ENCODE results near the gene FAM168B.

Gene FAM168B

DNA sequence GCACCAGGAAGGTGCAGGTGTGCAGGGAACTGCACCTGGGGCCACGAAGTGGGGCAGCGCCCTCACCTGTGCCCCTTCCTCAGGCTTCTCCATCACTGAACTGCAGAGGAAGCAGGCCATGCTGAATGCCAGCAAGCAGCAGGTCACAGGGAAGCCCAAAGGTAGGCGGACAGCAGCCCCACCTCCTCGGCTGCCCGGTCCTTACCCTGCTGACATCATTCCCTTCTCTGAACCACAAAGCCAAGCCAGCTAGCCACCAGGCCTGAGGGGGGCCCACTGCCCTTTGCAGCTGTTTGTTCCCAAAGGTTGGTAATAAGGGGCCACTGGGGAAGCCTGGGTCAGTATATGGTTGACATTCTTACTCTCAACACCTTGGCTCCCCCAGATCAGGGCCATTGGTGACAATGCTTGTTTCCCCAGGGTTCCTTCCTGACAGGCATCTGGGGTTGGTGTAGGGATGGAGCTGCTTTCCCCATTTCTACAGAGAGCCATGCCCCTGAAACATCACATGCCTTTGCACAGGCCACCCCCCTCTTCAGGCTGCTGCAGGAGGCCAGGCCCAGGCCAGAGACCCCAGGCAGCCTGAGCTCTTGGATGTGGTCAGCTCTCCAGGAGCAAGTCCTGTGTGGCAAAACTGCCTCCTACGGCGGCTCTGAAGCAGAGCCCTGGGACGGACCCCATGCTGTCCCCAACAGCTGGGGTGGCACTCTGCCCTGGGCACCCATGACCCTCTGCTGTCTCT is 47.8 kb downstream of the FAM168B start:
- peaks cover 3% of the 10 kb centered on the region for H3K9me3 ChIP-seq (ENCODE audit: insufficient read depth, low read depth, low read length)
- H3K79me2 ChIP-seq (ENCODE audit: control insufficient read depth, insufficient read depth, low read length, poor library complexity), result no peaks in the 10 kb centered on the region
- no peaks in the 10 kb centered on the region for H3K79me1 ChIP-seq (ENCODE audit: low read length)
- no peak overlapping the region for H3K4me2 ChIP-seq (ENCODE audit: low read length)
- H4K12ac ChIP-seq (ENCODE audit: low read depth, low read length), result no peak overlapping the region
- no peak overlapping the region for H3K18ac ChIP-seq (ENCODE audit: low read length)
- no peak for DNase-seq
- no peak overlapping the region for H3K4me3 ChIP-seq (ENCODE audit: low read depth, low read length)
- H3K14ac ChIP-seq (ENCODE audit: low read length), result no peak overlapping the region
- no peak overlapping the region for H2BK12ac ChIP-seq (ENCODE audit: low read length)
- H3K27ac ChIP-seq (ENCODE audit: low read depth, low read length), result no peak overlapping the region
- no peak overlapping the region for H2BK120ac ChIP-seq (ENCODE audit: insufficient read depth, low read length, poor library complexity)
- H3K9ac ChIP-seq (ENCODE audit: low read length), result no peak overlapping the region
- WGBS (ENCODE audit: extremely low coverage, insufficient coverage, insufficient read length), result no CpG with 5 or more reads among the region's 8 CpGs
- peaks cover 4 to 11% of the 10 kb centered on the region in 2 experiments for H3K4me1 ChIP-seq (ENCODE audit: control insufficient read depth in 1 of 2, insufficient read depth in 2 of 2, low read length in 2 of 2)
- H4K91ac ChIP-seq (ENCODE audit: low read depth, low read length), result no peak overlapping the region
- peaks cover 29 to 32% of the 10 kb centered on the region in 2 experiments for H3K36me3 ChIP-seq (ENCODE audit: control insufficient read depth in 1 of 2, insufficient read depth in 2 of 2, low read length in 2 of 2)
- H4K8ac ChIP-seq (ENCODE audit: low read depth, low read length), result no peak overlapping the region
- no peaks in the 10 kb centered on the region for H3K27me3 ChIP-seq (ENCODE audit: insufficient read depth, low read length)
- no peak overlapping the region for H2AK5ac ChIP-seq (ENCODE audit: low read length)
- no peak overlapping the region for H2BK5ac ChIP-seq (ENCODE audit: low read depth, low read length, poor library complexity)
- no peak overlapping the region for H3K4ac ChIP-seq (ENCODE audit: low read depth, low read length)
- no peak overlapping the region for H3K23ac ChIP-seq (ENCODE audit: low read length)
- H2AFZ ChIP-seq (ENCODE audit: insufficient read depth, low read length, poor library complexity), result no peak overlapping the region

DNA sequence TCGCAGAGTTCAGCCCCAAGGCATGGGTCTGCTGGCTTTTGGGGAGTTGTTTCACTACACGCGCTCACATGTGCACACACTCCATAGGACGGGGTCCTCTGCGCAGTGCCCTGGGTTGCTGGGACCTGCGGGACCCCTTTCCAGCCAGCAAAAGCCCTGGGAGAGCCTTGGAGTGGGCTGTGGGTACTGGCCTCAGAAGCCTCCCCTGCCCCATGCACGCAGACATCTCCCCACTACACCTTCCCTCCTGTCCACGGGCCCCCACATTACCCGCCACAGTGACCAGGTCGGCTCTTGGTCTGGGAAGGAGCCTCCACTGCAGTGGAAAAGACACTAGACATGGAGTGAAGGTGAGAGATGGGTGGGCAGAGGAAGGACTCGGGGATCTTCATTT is 48.5 kb downstream of the FAM168B start:
- peaks cover 29 to 31% of the 10 kb centered on the region in 2 experiments for H3K36me3 ChIP-seq (ENCODE audit: control insufficient read depth in 1 of 2, insufficient read depth in 2 of 2, low read length in 2 of 2)
- H4K8ac ChIP-seq (ENCODE audit: low read depth, low read length), result no peak overlapping the region
- H4K12ac ChIP-seq (ENCODE audit: low read depth, low read length), result no peak overlapping the region
- H3K4me1 ChIP-seq (ENCODE audit: control insufficient read depth in 1 of 2, insufficient read depth in 2 of 2, low read length in 2 of 2), result peaks cover 4 to 11% of the 10 kb centered on the region in 2 experiments
- DNase-seq, result no peak
- no peak overlapping the region for H3K23ac ChIP-seq (ENCODE audit: low read length)
- H4K91ac ChIP-seq (ENCODE audit: low read depth, low read length), result no peak overlapping the region
- no peak overlapping the region for H3K14ac ChIP-seq (ENCODE audit: low read length)
- H3K4ac ChIP-seq (ENCODE audit: low read depth, low read length), result no peak overlapping the region
- H2BK120ac ChIP-seq (ENCODE audit: insufficient read depth, low read length, poor library complexity), result no peak overlapping the region
- H3K27me3 ChIP-seq (ENCODE audit: insufficient read depth, low read length), result no peaks in the 10 kb centered on the region
- no peak overlapping the region for H3K27ac ChIP-seq (ENCODE audit: low read depth, low read length)
- H3K9me3 ChIP-seq (ENCODE audit: insufficient read depth, low read depth, low read length), result peaks cover 3% of the 10 kb centered on the region
- H2AK5ac ChIP-seq (ENCODE audit: low read length), result no peak overlapping the region
- no peak overlapping the region for H3K9ac ChIP-seq (ENCODE audit: low read length)
- no peak overlapping the region for H2AFZ ChIP-seq (ENCODE audit: insufficient read depth, low read length, poor library complexity)
- no CpG with 5 or more reads among the region's 11 CpGs for WGBS (ENCODE audit: extremely low coverage, insufficient coverage, insufficient read length)
- no peak overlapping the region for H3K4me3 ChIP-seq (ENCODE audit: low read depth, low read length)
- no peak overlapping the region for H2BK12ac ChIP-seq (ENCODE audit: low read length)
- no peaks in the 10 kb centered on the region for H3K79me1 ChIP-seq (ENCODE audit: low read length)
- no peak overlapping the region for H3K4me2 ChIP-seq (ENCODE audit: low read length)
- H3K18ac ChIP-seq (ENCODE audit: low read length), result no peak overlapping the region
- no peak overlapping the region for H2BK5ac ChIP-seq (ENCODE audit: low read depth, low read length, poor library complexity)
- H3K79me2 ChIP-seq (ENCODE audit: control insufficient read depth, insufficient read depth, low read length, poor library complexity), result no peaks in the 10 kb centered on the region

DNA sequence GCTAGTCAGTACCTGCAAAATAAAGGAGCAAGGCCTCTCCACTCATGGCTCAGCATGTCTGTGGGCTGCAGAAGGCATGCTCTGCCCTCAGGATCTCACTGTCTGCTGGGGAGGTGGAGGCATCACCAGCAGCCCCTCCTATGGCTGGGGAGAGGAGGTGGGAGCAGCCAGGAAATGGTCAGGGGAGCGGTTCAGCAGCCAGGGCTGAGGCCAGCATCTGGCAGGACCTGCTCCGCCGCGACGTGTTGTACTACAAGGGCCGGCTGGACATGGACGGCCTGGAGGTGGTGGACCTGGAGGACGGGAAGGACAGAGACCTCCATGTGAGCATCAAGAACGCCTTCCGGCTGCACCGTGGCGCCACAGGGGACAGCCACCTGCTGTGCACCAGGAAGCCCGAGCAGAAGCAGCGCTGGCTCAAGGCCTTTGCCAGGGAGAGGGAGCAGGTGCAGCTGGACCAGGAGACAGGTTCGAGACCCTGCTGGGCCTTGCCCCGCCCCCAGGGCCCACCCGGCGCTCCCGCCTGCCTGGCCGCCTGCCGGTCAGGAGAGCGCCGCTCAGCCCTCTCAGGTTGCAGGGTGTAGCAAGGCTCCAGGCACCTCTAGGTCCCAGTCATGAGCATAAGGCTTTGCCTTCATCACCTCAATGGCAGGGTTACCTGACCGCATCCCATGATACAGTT is 49.0 kb downstream of the FAM168B start:
- peaks cover 4 to 11% of the 10 kb centered on the region in 2 experiments for H3K4me1 ChIP-seq (ENCODE audit: control insufficient read depth in 1 of 2, insufficient read depth in 2 of 2, low read length in 2 of 2)
- H2AFZ ChIP-seq (ENCODE audit: insufficient read depth, low read length, poor library complexity), result no peak overlapping the region
- H4K12ac ChIP-seq (ENCODE audit: low read depth, low read length), result no peak overlapping the region
- H2BK5ac ChIP-seq (ENCODE audit: low read depth, low read length, poor library complexity), result no peak overlapping the region
- H3K79me2 ChIP-seq (ENCODE audit: control insufficient read depth, insufficient read depth, low read length, poor library complexity), result no peaks in the 10 kb centered on the region
- H3K9me3 ChIP-seq (ENCODE audit: insufficient read depth, low read depth, low read length), result peaks cover 3% of the 10 kb centered on the region
- H3K27me3 ChIP-seq (ENCODE audit: insufficient read depth, low read length), result no peaks in the 10 kb centered on the region
- no peak overlapping the region for H4K91ac ChIP-seq (ENCODE audit: low read depth, low read length)
- no peak overlapping the region for H3K4ac ChIP-seq (ENCODE audit: low read depth, low read length)
- H3K23ac ChIP-seq (ENCODE audit: low read length), result no peak overlapping the region
- H4K8ac ChIP-seq (ENCODE audit: low read depth, low read length), result no peak overlapping the region
- no peaks in the 10 kb centered on the region for H3K79me1 ChIP-seq (ENCODE audit: low read length)
- H3K4me2 ChIP-seq (ENCODE audit: low read length), result no peak overlapping the region
- H3K36me3 ChIP-seq (ENCODE audit: control insufficient read depth in 1 of 2, insufficient read depth in 2 of 2, low read length in 2 of 2), result peaks cover 26 to 28% of the 10 kb centered on the region in 2 experiments
- no peak overlapping the region for H3K14ac ChIP-seq (ENCODE audit: low read length)
- WGBS (ENCODE audit: extremely low coverage, insufficient coverage, insufficient read length), result no CpG with 5 or more reads among the region's 24 CpGs
- H3K9ac ChIP-seq (ENCODE audit: low read length), result no peak overlapping the region
- H3K18ac ChIP-seq (ENCODE audit: low read length), result no peak overlapping the region
- no peak overlapping the region for H3K27ac ChIP-seq (ENCODE audit: low read depth, low read length)
- no peak overlapping the region for H2AK5ac ChIP-seq (ENCODE audit: low read length)
- no peak for DNase-seq
- no peak overlapping the region for H2BK120ac ChIP-seq (ENCODE audit: insufficient read depth, low read length, poor library complexity)
- no peak overlapping the region for H2BK12ac ChIP-seq (ENCODE audit: low read length)
- no peak overlapping the region for H3K4me3 ChIP-seq (ENCODE audit: low read depth, low read length)

DNA sequence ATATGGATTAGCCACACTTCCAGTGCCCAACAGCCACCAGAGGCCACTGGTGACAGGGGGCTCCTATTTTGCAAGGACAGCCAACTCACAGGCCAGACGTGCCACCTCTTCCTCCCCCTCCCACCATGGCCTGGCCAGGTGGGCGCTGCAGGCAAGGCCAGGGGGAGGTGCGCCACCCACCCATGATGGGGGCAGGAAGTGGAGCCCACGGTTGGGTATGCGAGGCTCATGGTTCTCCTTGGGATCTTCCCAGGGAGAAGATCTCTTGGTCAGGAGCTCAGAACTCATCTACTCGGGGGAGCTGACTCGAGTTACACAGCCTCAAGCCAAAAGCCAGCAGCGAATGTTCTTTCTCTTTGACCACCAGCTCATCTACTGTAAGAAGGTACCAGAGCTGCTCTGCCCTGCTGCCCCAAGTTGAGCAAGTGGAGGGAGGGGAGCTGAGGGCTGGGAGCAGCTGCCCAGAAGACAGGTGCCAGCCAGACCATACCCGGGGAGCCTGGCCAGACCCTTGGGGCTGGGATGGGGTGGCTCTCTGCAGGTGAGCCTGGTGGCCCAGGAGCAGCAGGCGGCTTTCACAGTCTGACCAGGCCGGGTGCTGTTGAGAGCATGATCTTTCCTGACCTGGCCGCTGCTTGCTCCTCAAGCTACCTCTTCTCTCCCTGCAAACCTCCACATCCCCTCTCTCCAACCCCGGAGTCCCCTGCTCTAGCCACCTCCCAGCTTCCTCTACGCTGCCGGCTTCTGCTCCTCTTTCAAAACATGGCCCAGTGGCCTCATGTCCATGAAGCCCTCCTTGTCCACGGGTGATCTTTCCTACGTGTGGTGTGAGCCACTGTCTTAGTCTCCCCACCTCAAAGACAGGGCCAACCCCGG is 49.8 kb downstream of the FAM168B start:
- Histone ChIP-seq H3K79me1 (ENCODE audit: low read length) (no peaks in the 10 kb centered on the region), H4K8ac (ENCODE audit: low read depth, low read length) (no peak overlapping the region), H3K4me1 (ENCODE audit: control insufficient read depth in 1 of 2, insufficient read depth in 2 of 2, low read length in 2 of 2) (peaks cover 4 to 11% of the 10 kb centered on the region in 2 experiments), H3K23ac (ENCODE audit: low read length) (no peak overlapping the region), H3K4ac (ENCODE audit: low read depth, low read length) (no peak overlapping the region), H2AFZ (ENCODE audit: insufficient read depth, low read length, poor library complexity) (no peak overlapping the region), H3K14ac (ENCODE audit: low read length) (no peak overlapping the region), H2BK5ac (ENCODE audit: low read depth, low read length, poor library complexity) (no peak overlapping the region), H3K27ac (ENCODE audit: low read depth, low read length) (no peak overlapping the region), H2BK120ac (ENCODE audit: insufficient read depth, low read length, poor library complexity) (no peak overlapping the region), H2AK5ac (ENCODE audit: low read length) (no peak overlapping the region), H4K91ac (ENCODE audit: low read depth, low read length) (no peak overlapping the region), H3K18ac (ENCODE audit: low read length) (no peak overlapping the region), H3K79me2 (ENCODE audit: control insufficient read depth, insufficient read depth, low read length, poor library complexity) (no peaks in the 10 kb centered on the region), H3K9me3 (ENCODE audit: insufficient read depth, low read depth, low read length) (peaks cover 3% of the 10 kb centered on the region), H3K36me3 (ENCODE audit: control insufficient read depth in 1 of 2, insufficient read depth in 2 of 2, low read length in 2 of 2) (peaks cover 19 to 21% of the 10 kb centered on the region in 2 experiments), H2BK12ac (ENCODE audit: low read length) (no peak overlapping the region), H3K9ac (ENCODE audit: low read length) (no peak overlapping the region), H3K27me3 (ENCODE audit: insufficient read depth, low read length) (no peaks in the 10 kb centered on the region), H3K4me2 (ENCODE audit: low read length) (no peak overlapping the region), H4K12ac (ENCODE audit: low read depth, low read length) (no peak overlapping the region), H3K4me3 (ENCODE audit: low read depth, low read length) (no peak overlapping the region)
- no CpG with 5 or more reads among the region's 18 CpGs for WGBS (ENCODE audit: extremely low coverage, insufficient coverage, insufficient read length)
- no peak for DNase-seq

Measured in trophoblast cell (in vitro differentiated cells and primary cell).